Measurements from ENCODE around the gene TGFBR3.

Gene TGFBR3

DNA sequence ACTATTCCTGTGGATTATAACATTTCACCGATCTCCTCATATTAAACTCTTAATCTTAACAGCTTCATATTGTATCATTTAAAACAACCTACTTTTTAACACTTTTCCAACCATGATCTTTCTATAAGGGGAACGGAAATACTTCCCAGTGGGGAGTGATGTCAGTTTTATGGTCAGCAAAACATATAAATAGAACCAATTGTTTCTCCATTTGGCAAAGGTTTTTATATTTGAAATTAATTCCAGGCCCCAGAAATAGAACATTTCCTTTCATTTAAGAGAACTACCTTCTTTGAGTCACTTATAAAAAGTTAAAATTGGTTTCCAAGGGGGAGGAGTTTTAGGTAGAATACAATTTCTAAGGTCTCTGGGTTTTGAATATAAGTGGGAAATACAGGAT, 189.6 kb downstream of the TGFBR3 start:
- DNase-seq (ENCODE audit: extremely low read depth, low read depth): no peak
- H3K4me3 ChIP-seq (replicated peaks; ENCODE audit: low read depth, low read length): no peak overlapping the region
- TF ChIP-seq, protein P1, sequence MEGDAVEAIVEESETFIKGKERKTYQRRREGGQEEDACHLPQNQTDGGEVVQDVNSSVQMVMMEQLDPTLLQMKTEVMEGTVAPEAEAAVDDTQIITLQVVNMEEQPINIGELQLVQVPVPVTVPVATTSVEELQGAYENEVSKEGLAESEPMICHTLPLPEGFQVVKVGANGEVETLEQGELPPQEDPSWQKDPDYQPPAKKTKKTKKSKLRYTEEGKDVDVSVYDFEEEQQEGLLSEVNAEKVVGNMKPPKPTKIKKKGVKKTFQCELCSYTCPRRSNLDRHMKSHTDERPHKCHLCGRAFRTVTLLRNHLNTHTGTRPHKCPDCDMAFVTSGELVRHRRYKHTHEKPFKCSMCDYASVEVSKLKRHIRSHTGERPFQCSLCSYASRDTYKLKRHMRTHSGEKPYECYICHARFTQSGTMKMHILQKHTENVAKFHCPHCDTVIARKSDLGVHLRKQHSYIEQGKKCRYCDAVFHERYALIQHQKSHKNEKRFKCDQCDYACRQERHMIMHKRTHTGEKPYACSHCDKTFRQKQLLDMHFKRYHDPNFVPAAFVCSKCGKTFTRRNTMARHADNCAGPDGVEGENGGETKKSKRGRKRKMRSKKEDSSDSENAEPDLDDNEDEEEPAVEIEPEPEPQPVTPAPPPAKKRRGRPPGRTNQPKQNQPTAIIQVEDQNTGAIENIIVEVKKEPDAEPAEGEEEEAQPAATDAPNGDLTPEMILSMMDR (IDR thresholded peaks at IDR 0.05; ENCODE audit: low read depth, low read length, missing control alignments): no peak

DNA sequence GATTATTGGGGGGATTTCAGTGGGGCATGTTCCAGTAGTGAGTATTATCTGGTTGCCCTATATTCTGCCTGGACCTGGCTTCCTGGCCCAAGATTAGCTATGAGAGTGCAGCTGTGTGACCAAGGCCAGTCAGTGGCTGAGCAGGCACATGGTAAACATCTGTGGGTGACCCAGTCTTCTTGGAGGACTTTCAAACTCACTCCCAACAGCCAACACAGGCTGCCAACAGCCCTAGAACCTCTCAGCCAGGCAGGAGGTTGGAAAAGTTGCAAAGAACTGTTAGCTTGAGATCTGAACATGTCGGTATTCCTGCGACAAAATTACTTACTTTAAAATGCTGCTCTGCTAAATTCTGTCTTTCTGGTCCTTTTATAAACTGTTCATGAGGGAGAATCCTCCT, 192.4 kb downstream of the TGFBR3 start:
- peak; percentile 83 for DNase-seq (ENCODE audit: extremely low read depth, low read depth)
- TF ChIP-seq, protein P1 (IDR thresholded peaks at IDR 0.05; ENCODE audit: low read depth, low read length, missing control alignments): no peak
- H3K4me3 ChIP-seq (replicated peaks; ENCODE audit: low read depth, low read length): no peak overlapping the region

DNA sequence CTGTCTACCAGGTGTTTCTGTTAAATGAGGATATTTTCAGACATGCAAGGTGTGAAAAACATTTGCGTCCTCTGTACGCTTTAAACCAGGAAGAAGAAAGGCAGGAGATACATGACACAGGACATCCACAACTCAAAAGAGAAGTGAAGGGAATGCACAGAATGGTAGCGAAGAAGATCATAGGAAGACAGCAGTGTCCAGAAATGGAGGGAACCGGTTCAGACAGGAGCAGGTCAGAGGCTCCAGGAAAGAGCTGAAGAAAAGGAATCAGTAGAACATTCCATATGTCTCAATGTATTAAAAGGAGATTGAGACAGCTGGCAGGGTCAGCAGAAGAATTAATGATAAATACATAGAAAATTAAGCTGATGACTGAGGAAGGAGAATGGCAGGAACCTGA, 194.4 kb downstream of the TGFBR3 start:
- no peak overlapping the region for H3K4me3 ChIP-seq (replicated peaks; ENCODE audit: low read depth, low read length)
- DNase-seq (ENCODE audit: extremely low read depth, low read depth): no peak
- TF ChIP-seq, protein P1 (IDR thresholded peaks at IDR 0.05; ENCODE audit: low read depth, low read length, missing control alignments): no peak

DNA sequence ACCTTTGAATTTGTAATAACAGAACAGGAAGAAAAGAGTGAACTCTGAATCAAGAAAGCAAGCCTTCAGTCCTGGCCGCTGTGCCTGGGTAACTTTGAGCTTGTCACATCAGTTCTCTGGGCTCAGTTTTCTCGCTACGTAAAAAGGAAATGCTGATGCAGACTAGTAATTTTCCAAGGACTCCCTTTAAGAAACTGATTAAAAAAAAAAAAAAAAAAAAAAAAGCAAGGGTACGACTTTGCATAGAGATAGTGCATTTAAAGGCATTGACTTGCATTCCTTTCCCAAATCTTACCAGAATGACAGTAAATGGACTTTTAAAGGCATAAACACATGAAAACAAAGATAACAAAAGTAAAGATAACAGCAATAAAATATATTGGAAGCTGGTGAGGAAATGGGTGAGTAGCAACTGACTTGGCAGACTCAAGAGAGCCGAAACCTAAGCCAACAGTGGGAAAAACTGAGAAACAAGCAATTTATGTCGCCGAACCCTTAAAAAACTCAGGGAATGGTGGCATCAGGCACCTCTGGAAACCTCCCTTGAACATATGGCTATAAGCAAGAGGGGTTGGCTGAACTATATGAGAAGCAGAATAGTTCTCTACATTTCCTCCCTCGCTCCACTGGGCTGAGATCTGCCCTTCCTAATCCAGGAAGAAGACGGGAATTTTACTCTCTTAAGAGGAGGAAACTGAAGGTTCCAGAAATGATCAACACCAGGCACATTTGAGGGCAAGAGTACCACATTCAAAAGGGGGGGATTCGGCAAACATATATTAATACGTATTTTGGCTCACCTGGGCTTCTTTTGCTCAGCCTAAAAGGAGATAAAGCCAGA, 196.1 kb downstream of the TGFBR3 start:
- DNase-seq (ENCODE audit: extremely low read depth, low read depth): no peak
- no peak overlapping the region for H3K4me3 ChIP-seq (replicated peaks; ENCODE audit: low read depth, low read length)
- TF ChIP-seq, protein P1 (IDR thresholded peaks at IDR 0.05; ENCODE audit: low read depth, low read length, missing control alignments): no peak

DNA sequence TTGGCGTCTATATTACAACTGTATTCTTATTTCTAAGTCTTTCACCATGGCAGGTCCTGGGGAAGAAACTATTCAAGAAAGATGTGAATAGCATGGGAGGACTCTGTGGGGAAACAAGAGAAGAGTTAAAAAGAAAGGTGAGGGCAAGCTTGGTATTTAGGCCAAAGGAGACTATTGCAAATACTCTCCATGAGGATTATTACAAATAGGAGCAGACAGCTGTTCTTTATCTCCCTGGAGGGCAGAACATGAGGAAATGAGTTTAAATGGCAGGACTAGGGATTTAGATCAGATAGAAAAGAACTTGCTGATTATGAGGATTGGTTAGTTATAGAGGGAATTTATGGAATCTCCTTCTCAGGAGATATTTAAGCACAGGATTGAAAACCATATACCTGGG, 198.5 kb downstream of the TGFBR3 start:
- TF ChIP-seq, protein P1 (IDR thresholded peaks at IDR 0.05; ENCODE audit: low read depth, low read length, missing control alignments): no peak
- no peak for DNase-seq (ENCODE audit: extremely low read depth, low read depth)
- no peak overlapping the region for H3K4me3 ChIP-seq (replicated peaks; ENCODE audit: low read depth, low read length)

DNA sequence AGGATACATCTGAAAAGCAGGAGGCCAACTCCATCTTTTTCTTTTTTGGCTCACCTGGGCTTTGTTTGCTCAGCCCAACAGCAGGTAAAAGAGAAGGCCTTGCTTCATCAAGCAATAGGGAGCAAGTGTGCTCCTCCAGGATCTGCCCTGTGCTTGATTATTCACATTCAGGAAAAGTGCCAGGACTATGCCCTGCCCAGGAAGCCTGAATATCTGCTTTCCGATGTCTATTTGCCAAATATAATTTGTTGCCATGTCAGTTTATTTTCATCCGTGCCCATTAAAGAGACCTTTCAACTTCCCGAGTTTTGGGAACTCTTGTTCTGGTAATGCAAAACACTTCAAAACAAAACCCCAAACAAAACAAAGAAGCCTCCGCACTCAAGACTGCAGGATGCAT, 200.0 kb downstream of the TGFBR3 start:
- TF ChIP-seq, protein P1 (IDR thresholded peaks at IDR 0.05; ENCODE audit: low read depth, low read length, missing control alignments): no peak
- no peak for DNase-seq (ENCODE audit: extremely low read depth, low read depth)
- no peak overlapping the region for H3K4me3 ChIP-seq (replicated peaks; ENCODE audit: low read depth, low read length)
